ENCODE data around the gene THAP7.

GRCh38 chr22:21032037-21032867 lies 30.3 kb upstream of the THAP7 start, which contains the start of gene SLC7A4:
- TF ChIP-seq CTCF (IDR thresholded peaks at IDR 0.05) = no peak
- no peak for TF ChIP-seq POLR2A (IDR thresholded peaks at IDR 0.05; ENCODE audit: low read depth)
- no peak for TF ChIP-seq POLR2AphosphoS5 (IDR thresholded peaks at IDR 0.05)
- no peak for TF ChIP-seq EP300 (IDR thresholded peaks at IDR 0.05)

Measured in esophagus muscularis mucosa (tissue), 4 donors.